Body of pancreas (tissue), 4 donors: Measurements from ENCODE around the gene CKLF. TPM values are rescaled to one million over a fixed set of nuclear protein-coding genes. Genes with fewer than 3 reads are reported as not detected.

Experiments used
- ATAC-seq: fragments of 150-250 bp; one replicate; pipeline ENCODE4 v1.9.1; 2016
- DNase-seq, 4 donors: peaks; one replicate each; pipeline ENCODE4 v3.0.0-alpha.2; 2019
- H3K27ac ChIP-seq, 4 donors: fragments of 200-600 bp; sonication (generic); 1 replicate in 3 of 4; 2 replicates in 1 of 4; pipeline versions ENCODE4 v1.5.1 to v1.6.1; 2016 to 2019; ENCODE audit warnings: mild to moderate bottlenecking in 1 of 4, mixed read lengths in 1 of 4, moderate library complexity in 1 of 4
- H3K27me3 ChIP-seq, 2 donors: fragments of 200-600 bp; sonication (generic); one replicate each; pipeline ENCODE4 v1.6.0; 2016; ENCODE audit warnings: mild to moderate bottlenecking in 1 of 2
- H3K36me3 ChIP-seq, 2 donors: fragments of 200-600 bp; sonication (generic); replicated peaks in 1 of 2; 2 replicates each; pipeline ENCODE4 v1.5.1; 2016; ENCODE audit warnings: low read depth in 2 of 2; ENCODE audit not compliant: insufficient read depth in 1 of 2
- H3K4me1 ChIP-seq: fragments of 200-600 bp; sonication (generic); one replicate; pipeline ENCODE4 v1.6.0; 2016
- H3K4me3 ChIP-seq, 2 donors: fragments of 200-600 bp; sonication (generic); 1 replicate in 1 of 2; 2 replicates in 1 of 2; pipeline ENCODE4 v1.5.1; 2016 to 2019
- H3K9me3 ChIP-seq, 3 donors: fragments of 200-600 bp; sonication (generic); 1 replicate in 2 of 3; 2 replicates in 1 of 3; pipeline ENCODE4 v1.5.1; 2016
- POLR2A ChIP-seq, 3 donors: fragments of 450-650 bp; IDR thresholded peaks; one replicate each; pipeline ENCODE4 v1.6.1; 2016; ENCODE audit warnings: antibody characterized with exemption in 3 of 3, mild to moderate bottlenecking in 2 of 3
- WGBS, 2 donors: methylation state at CpG; one replicate each; pipeline ENCODE4 v1.1.5; 2017; 5-methylcytosine and 5-hydroxymethylcytosine counted together
- intact Hi-C: fragments of 100-400 bp; cut with DNase I; formaldehyde crosslinking; loops from one replicate; pipeline ENCODE4 v1.15.1; 2023
- total RNA-seq, 2 donors: library from RNA; depleted of rRNA; stranded (reverse); fragments of >200 nt; gene quantifications; one replicate each; pipeline ENCODE4 v1.1.0, GENCODE V29; 2016
- TF ChIP-seq, protein P1 (sequence below), 7 experiments: fragments of 450-650 bp in 4 of 7; fragments of 200-600 bp in 3 of 7; sonication (generic) in 3 of 7; IDR thresholded peaks; one replicate each; pipeline ENCODE4 v1.5.1; 2016 to 2019; ENCODE audit warnings: antibody characterized with exemption in 7 of 7

Gene CKLF
- total RNA-seq, 2 donors from 2014 or later: 33.5 TPM; not detected in 1

- Histone ChIP-seq H3K4me1 (no peaks in the 10 kb centered on the region), H3K4me3 (no peak within 1 kb of the TSS), H3K27me3 (no peaks in the 10 kb centered on the region), H3K9me3 (no peaks in the 10 kb centered on the region), H3K27ac (no peak within 1 kb of the TSS), H3K36me3 (no peaks in the 10 kb centered on the region)
- WGBS, 2 donors: 25 to 46% methylated on average over 19 to 75 of the region's 77 CpGs
- no peak for TF ChIP-seq POLR2A (IDR thresholded peaks at IDR 0.05)
- TF ChIP-seq, protein P1, sequence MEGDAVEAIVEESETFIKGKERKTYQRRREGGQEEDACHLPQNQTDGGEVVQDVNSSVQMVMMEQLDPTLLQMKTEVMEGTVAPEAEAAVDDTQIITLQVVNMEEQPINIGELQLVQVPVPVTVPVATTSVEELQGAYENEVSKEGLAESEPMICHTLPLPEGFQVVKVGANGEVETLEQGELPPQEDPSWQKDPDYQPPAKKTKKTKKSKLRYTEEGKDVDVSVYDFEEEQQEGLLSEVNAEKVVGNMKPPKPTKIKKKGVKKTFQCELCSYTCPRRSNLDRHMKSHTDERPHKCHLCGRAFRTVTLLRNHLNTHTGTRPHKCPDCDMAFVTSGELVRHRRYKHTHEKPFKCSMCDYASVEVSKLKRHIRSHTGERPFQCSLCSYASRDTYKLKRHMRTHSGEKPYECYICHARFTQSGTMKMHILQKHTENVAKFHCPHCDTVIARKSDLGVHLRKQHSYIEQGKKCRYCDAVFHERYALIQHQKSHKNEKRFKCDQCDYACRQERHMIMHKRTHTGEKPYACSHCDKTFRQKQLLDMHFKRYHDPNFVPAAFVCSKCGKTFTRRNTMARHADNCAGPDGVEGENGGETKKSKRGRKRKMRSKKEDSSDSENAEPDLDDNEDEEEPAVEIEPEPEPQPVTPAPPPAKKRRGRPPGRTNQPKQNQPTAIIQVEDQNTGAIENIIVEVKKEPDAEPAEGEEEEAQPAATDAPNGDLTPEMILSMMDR (IDR thresholded peaks at IDR 0.05): no peak
- ATAC-seq: no peak
- DNase-seq: no peak
- intact Hi-C loops: no loop called here
Observed at GRCh38 chr16:66578651-66579531, 26.5 kb downstream of the CKLF start, which contains the start of gene CMTM2. Gene CMTM2, plus strand, starts transcription at chr16:66579463. Its CDS starts 145 bp downstream, at chr16:66579608.

- Histone ChIP-seq H3K27me3 (no peaks in the 10 kb centered on the region), H3K36me3 (no peaks in the 10 kb centered on the region), H3K9me3 (no peaks in the 10 kb centered on the region), H3K4me1 (no peaks in the 10 kb centered on the region), H3K4me3 (no peak overlapping the region), H3K27ac (no peak overlapping the region)
- TF ChIP-seq POLR2A (IDR thresholded peaks at IDR 0.05): no peak
- TF ChIP-seq, protein P1 (IDR thresholded peaks at IDR 0.05): no peak
- 88% methylated on average over 4 of the region's 4 CpGs for WGBS, 2 donors
- ATAC-seq (no peak), DNase-seq (no peak)
- intact Hi-C loops: no loop called here
Observed at GRCh38 chr16:66580605-66581209, 28.3 kb downstream of the CKLF start.

GRCh38 chr16:66581246-66581952 lies 29.0 kb downstream of the CKLF start:
- Histone ChIP-seq H3K9me3 (no peaks in the 10 kb centered on the region), H3K27me3 (no peaks in the 10 kb centered on the region), H3K36me3 (no peaks in the 10 kb centered on the region), H3K4me1 (no peaks in the 10 kb centered on the region), H3K4me3 (no peak overlapping the region), H3K27ac (no peak overlapping the region)
- intact Hi-C loops: no loop called here
- DNase-seq: no peak
- TF ChIP-seq, protein P1 (IDR thresholded peaks at IDR 0.05): no peak
- no peak for TF ChIP-seq POLR2A (IDR thresholded peaks at IDR 0.05)
- ATAC-seq: no peak
- 89 to 92% methylated on average over 3 of the region's 3 CpGs for WGBS, 2 donors

DNA sequence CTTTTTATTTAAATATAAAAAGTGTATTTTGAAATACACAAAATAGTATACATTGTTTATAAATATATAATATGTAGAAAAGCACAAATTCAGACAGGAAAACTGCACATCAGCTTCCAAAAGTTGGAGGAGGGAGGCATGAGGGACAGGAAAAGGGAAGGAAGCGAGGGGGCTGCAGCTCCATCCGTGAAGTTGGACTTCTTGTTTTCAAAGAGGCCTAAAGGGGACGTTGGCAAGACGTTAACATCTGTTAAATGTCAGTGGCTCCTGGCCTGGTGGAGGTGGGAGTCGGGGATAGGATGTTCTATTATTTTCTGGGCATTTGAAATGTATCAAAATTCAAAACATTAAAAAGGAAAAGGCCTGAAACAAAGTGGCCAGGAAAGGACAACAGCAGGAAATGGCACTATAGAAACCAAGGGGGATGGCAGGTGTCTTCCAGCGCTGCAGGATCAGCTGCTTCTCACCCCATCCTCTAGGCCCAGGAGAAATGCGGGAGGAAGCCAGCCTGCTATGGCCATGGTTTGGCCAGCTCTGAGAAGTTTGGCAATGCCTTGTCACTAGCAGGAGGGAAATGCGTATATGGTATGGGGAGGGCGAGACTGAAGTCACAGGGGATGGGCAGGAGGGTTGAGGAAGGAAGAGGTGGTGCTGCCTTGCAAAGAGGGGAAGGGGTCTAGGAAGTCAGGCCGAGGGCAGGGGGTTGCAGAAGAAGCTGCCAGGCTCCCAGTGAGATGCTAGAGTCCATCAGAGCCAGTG lies 33.3 kb downstream of the CKLF start:
- TF ChIP-seq, protein P1 (IDR thresholded peaks at IDR 0.05): no peak
- TF ChIP-seq POLR2A (IDR thresholded peaks at IDR 0.05): peak in 1 of 3 donors; percentile 7
- DNase-seq: no peak
- ATAC-seq: no peak

More for the DNA sequence above, 33.3 kb downstream of the CKLF start:
- intact Hi-C loops: no loop called here
- H3K36me3 ChIP-seq: no peaks in the 10 kb centered on the region
- no peaks in the 10 kb centered on the region for H3K4me1 ChIP-seq
- WGBS, 2 donors: 66 to 86% methylated on average over 10 of the region's 10 CpGs
- H3K27ac ChIP-seq: no peak overlapping the region
- H3K27me3 ChIP-seq: no peaks in the 10 kb centered on the region
- no peak overlapping the region for H3K4me3 ChIP-seq
- H3K9me3 ChIP-seq: no peaks in the 10 kb centered on the region
